GM18870 (cell line): ENCODE results near the gene LRP1.

Source experiments
- ATAC-seq: cut with Tn5 transposase; IDR thresholded peaks from one replicate; pipeline ENCODE4 v1.9.1; 2021; ENCODE audit warnings: moderate library complexity; ENCODE audit not compliant: unreplicated experiment

Gene LRP1

DNA sequence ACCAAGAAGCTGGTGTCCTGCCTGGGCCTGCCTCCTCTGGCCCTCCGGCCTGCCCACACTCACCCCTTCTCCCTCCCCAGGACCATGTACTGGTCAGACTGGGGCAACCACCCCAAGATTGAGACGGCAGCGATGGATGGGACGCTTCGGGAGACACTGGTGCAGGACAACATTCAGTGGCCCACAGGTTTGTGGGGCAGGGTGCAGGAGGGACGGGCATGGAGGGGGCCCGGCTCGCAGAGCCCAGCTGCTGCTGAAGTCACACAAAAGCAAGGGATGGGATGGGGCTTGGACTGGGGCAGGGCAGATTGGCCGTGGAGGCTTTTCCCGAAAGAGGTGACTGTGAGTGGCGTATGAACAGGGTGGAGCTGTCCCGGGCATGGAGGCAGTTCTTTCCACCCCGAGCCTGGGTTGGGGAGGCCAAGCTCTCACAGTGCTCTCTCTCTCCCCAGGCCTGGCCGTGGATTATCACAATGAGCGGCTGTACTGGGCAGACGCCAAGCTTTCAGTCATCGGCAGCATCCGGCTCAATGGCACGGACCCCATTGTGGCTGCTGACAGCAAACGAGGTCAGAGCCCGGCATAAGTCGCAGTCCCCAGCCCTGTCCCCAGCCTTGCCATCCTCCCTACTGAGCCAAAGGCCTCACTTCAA lies 80.5 kb downstream of the LRP1 start:
- no peak for ATAC-seq

GRCh38 chr12:57209916-57210315 lies 81.6 kb downstream of the LRP1 start:
- ATAC-seq, result no peak

GRCh38 chr12:57210461-57210860 lies 82.2 kb downstream of the LRP1 start:
- no peak for ATAC-seq

- no peak for ATAC-seq
These were observed 82.8 kb downstream of the LRP1 start for GRCh38 chr12:57210926-57211692.

GRCh38 chr12:57211791-57212700 lies 83.8 kb downstream of the LRP1 start:
- ATAC-seq, result no peak

DNA sequence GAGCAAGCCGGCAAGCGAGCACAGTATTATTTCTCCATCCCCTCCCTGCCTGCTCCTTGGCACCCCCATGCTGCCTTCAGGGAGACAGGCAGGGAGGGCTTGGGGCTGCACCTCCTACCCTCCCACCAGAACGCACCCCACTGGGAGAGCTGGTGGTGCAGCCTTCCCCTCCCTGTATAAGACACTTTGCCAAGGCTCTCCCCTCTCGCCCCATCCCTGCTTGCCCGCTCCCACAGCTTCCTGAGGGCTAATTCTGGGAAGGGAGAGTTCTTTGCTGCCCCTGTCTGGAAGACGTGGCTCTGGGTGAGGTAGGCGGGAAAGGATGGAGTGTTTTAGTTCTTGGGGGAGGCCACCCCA lies 84.4 kb downstream of the LRP1 start:
- no peak for ATAC-seq

DNA sequence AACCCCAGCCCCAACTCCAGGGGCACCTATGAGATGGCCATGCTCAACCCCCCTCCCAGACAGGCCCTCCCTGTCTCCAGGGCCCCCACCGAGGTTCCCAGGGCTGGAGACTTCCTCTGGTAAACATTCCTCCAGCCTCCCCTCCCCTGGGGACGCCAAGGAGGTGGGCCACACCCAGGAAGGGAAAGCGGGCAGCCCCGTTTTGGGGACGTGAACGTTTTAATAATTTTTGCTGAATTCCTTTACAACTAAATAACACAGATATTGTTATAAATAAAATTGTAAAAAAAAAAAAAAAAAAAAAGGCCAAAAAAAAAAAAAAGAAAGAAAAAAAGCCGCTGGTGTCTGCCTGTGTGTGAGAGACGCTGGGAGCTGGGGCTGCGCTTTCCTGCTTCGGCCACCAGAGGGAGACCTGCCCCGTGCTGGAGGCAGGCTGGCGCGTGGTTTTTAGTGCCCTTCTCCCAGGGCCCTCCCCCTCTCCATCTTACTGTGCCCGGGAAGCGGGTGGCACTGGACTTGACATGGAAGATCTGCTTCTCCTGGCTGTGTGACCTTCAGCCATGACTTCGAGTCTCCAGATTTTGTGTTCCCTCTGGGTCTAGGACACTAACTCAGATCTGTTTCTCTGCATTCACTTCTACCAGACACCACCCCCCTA lies 84.9 kb downstream of the LRP1 start:
- ATAC-seq, result no peak

DNA sequence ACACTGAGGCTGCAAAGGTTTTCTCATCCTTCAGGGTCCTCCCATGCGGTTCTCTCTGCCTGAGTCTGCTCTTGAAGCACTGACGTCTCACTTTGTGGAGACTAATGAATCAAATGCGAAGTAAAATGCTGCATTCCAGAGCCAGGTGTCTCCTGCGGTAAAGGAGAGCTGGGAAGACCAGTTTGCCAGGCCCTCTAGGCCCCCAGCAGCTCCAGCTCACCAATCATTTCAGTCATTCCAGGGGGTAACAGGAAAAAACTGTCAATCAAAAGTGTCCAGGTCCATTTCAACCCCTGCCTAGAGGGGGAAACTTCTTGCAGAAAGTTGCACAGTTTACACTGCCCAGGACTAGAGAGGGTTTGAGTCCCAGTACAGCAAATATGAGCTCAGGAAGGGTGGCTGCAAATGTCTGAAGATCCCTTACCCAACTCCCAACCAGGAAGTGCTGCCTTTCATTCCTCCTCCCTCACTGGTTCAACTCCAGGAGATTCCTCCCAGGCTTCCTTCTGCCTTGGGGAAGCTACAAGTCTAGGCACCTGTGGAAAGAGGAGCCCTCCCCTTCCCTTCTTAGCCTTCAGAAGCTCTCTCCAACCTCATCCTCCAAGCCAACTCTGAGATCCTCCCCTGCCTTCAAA lies 85.6 kb downstream of the LRP1 start:
- ATAC-seq, result no peak

GRCh38 chr12:57214398-57214781 lies 86.1 kb downstream of the LRP1 start:
- no peak for ATAC-seq

DNA sequence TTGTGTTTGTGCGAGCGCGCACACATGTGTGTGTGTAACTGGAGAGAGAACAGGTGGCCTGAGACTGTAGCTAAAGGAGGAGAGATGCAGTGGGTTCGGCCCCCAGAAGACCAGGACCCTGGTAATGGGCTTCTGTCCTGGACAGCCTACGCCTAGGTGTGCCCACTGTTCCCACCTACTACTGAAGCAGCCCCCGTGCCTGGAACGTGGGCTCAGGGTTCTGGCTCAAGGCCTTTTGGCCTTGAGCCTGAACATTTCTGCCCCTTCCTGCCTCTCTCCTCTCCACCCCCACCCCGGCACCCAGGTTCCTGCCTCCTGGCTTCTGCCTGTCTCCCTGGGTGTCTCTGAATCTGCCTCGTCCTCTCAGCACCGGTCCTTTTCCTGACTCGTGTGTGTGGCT lies 86.8 kb downstream of the LRP1 start:
- ATAC-seq, result no peak

GRCh38 chr12:57215668-57216013 lies 87.4 kb downstream of the LRP1 start:
- no peak for ATAC-seq

DNA sequence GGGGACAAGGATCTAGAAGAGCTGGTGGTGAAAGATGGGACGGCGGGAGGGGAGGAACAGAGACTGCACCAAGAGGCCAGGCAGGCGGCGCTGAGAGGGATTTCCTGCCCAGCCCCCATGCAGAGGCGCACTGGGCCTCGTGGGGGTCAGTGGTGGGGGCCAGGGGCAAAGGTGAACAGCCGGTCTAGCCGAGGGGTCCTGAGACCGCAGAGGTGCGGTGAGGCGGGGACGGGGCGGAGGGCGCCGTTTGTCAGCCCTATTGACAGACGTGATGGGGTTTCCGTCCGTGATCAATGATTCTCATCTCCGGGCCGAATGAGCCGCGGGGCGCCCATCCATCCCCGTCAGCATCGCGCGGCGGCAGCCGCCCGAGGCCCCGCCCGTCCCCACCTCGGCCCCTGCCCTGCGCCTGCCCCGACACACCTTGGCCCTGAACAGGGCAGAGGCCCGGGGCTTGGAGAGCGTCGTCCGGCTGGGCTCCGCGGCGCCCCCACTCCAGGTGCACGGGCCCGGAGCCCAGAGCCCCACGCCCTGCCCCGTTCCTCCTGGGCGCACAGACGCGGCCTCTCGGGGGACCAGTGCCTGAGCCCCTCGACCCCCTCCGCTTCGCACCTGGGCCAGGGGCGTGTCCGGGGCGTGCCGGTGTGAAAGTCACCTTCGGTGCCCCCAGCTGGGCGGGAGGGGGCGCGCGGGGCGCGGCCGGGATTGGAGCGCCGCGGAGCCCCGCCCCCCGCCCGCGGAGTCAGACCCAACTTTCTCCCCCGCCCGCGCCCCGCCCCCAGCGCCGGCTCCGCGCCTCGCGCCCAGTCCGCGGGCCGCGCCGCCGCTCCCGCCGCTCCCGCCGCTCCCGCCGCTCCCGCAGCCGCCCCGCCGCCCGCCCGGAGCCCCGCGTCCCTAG lies 88.0 kb downstream of the LRP1 start, which contains the start of gene NXPH4:
Gene NXPH4, plus strand, starts transcription at position 781 of the 898 bp plus-strand sequence. CDS start 176 bp downstream, outside the sequence.
- no peak for ATAC-seq

- no peak for ATAC-seq
These were observed 88.9 kb downstream of the LRP1 start for GRCh38 chr12:57216921-57217879.

GRCh38 chr12:57218030-57218853 lies 90.0 kb downstream of the LRP1 start:
- ATAC-seq, result no peak

DNA sequence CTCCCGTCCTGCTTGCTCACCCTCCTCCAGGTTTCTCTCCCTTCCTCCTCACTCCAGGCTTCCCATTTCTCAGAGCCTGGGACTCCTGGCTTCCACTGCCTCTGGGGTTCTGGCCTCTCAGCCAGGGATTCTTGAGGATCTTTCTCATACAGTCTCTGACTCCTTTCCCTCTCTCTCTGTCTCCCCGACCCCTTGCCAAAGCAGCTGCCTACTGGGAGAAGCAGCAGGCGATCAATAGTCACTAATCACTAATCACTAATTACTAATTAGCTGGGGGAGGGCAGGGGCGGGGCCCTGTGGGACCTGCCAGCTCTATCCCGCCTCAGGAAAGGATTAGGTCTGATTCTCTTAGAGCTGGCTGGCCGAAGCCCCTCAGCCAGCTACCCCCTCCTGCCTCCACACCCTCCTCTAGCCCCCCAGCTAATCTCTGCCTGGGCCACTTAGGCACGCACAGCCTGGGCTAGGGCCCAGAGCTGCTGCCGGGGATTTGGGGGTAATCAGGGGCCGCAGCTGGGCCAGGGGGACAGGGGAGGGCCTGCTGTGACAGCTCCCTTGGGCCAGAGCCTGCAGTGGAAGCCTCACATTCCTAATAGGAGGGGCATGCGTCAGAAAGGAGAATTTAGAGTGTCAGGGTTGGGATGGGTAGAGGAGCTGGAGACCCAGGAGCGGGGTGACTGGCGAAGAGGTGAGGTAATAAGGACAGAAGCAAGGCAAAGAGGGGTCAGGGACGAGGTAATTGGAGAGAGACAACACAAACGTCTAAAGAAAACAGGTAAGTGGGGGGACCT lies 91.1 kb downstream of the LRP1 start:
- no peak for ATAC-seq

- no peak for ATAC-seq
These were observed 91.9 kb downstream of the LRP1 start for GRCh38 chr12:57219993-57220754.
